H9 (cell line): ENCODE results near the gene AP2A2. TPM values are rescaled to one million over a fixed set of nuclear protein-coding genes. Genes with fewer than 3 reads are reported as not detected.

Source experiments
- DNase-seq: peaks from one replicate; pipeline ENCODE4 v3.0.0-alpha.2; 2017
- H2AFZ ChIP-seq: one replicate; pipeline ENCODE4 v1.6.1; 2013; ENCODE audit warnings: mild to moderate bottlenecking, low read length, control low read depth, moderate library complexity
- H2AK5ac ChIP-seq: 2 replicates; pipeline ENCODE4 v1.6.1; 2013; ENCODE audit warnings: low read length, control low read depth, mixed read lengths; ENCODE audit not compliant: insufficient read length
- H2BK120ac ChIP-seq: one replicate; pipeline ENCODE4 v1.6.1; 2013; ENCODE audit warnings: low read depth, mild to moderate bottlenecking, low read length, control low read depth, inconsistent platforms; ENCODE audit not compliant: poor library complexity, severe bottlenecking
- H2BK12ac ChIP-seq: 2 replicates; pipeline ENCODE4 v1.6.1; 2013; ENCODE audit warnings: low read length, control low read depth, mixed read lengths, low read depth; ENCODE audit not compliant: insufficient read length
- H2BK15ac ChIP-seq: 2 replicates; pipeline ENCODE4 v1.6.1; 2013; ENCODE audit warnings: low read depth, low read length, control low read depth
- H2BK20ac ChIP-seq: one replicate; pipeline ENCODE4 v1.6.1; 2013; ENCODE audit warnings: low read depth, mild to moderate bottlenecking, low read length, control low read depth, inconsistent platforms; ENCODE audit not compliant: poor library complexity, severe bottlenecking
- H2BK5ac ChIP-seq: 2 replicates; pipeline ENCODE4 v1.6.1; 2013; ENCODE audit warnings: low read length, control low read depth, mixed read lengths; ENCODE audit not compliant: insufficient read length
- H3K14ac ChIP-seq: 2 replicates; pipeline ENCODE4 v1.6.1; 2013; ENCODE audit warnings: low read length, control low read depth; ENCODE audit not compliant: insufficient read depth
- H3K18ac ChIP-seq: 2 replicates; pipeline ENCODE4 v1.6.1; 2013; ENCODE audit warnings: low read depth, mild to moderate bottlenecking, mixed read lengths, low read length, control low read depth; ENCODE audit not compliant: insufficient read length
- H3K23ac ChIP-seq: 2 replicates; pipeline ENCODE4 v1.6.1; 2013; ENCODE audit warnings: low read length, control low read depth, mixed read lengths, low read depth; ENCODE audit not compliant: insufficient read length
- H3K23me2 ChIP-seq: 2 replicates; pipeline ENCODE4 v1.6.1; 2013; ENCODE audit warnings: low read depth, mild to moderate bottlenecking, mixed read lengths, low read length, control low read depth; ENCODE audit not compliant: insufficient read length, poor library complexity, severe bottlenecking
- H3K27ac ChIP-seq: 2 replicates; pipeline ENCODE4 v1.5.1; 2013; ENCODE audit warnings: low read length, control low read depth, mixed read lengths, low read depth; ENCODE audit not compliant: insufficient read length
- H3K27me3 ChIP-seq: 2 replicates; pipeline ENCODE4 v1.6.1; 2013; ENCODE audit warnings: low read length, control low read depth, inconsistent platforms; ENCODE audit not compliant: insufficient read depth
- H3K4ac ChIP-seq: 2 replicates; pipeline ENCODE4 v1.6.1; 2013; ENCODE audit warnings: low read depth, mild to moderate bottlenecking, control low read depth, inconsistent platforms, low read length, moderate library complexity
- H3K4me1 ChIP-seq: 2 replicates; pipeline ENCODE4 v1.6.1; 2013; ENCODE audit warnings: low read length, control low read depth, inconsistent platforms; ENCODE audit not compliant: insufficient read depth
- H3K4me2 ChIP-seq: 2 replicates; pipeline ENCODE4 v1.6.1; 2013; ENCODE audit warnings: low read length, control low read depth, mixed read lengths; ENCODE audit not compliant: insufficient read length, insufficient read depth
- H3K56ac ChIP-seq: 2 replicates; pipeline ENCODE4 v1.6.1; 2013; ENCODE audit warnings: low read depth, mild to moderate bottlenecking, mixed read lengths, low read length, control low read depth; ENCODE audit not compliant: insufficient read length
- H3K79me1 ChIP-seq: 2 replicates; pipeline ENCODE4 v1.6.1; 2013; ENCODE audit warnings: low read depth, mild to moderate bottlenecking, moderate library complexity, low read length, control low read depth, inconsistent platforms; ENCODE audit not compliant: insufficient read depth, poor library complexity, severe bottlenecking
- H3K79me2 ChIP-seq: 2 replicates; pipeline ENCODE4 v1.6.1; 2013; ENCODE audit warnings: low read length, control low read depth, inconsistent platforms; ENCODE audit not compliant: insufficient read depth
- H3K9ac ChIP-seq: 2 replicates; pipeline ENCODE4 v1.6.1; 2013; ENCODE audit warnings: low read length, control low read depth, mixed read lengths; ENCODE audit not compliant: insufficient read length; ENCODE audit errors: extremely low read depth
- H3K9me3 ChIP-seq: one replicate; pipeline ENCODE4 v1.6.1; 2013; ENCODE audit warnings: low read depth, low read length, inconsistent platforms; ENCODE audit not compliant: control insufficient read depth
- H3T11ph ChIP-seq: one replicate; pipeline ENCODE4 v1.6.1; 2013; ENCODE audit warnings: mild to moderate bottlenecking, low read length, control low read depth, inconsistent platforms
- H4K20me1 ChIP-seq: one replicate; pipeline ENCODE4 v1.6.1; 2013; ENCODE audit not compliant: control insufficient read depth, insufficient read length, insufficient read depth
- H4K5ac ChIP-seq: 2 replicates; pipeline ENCODE4 v1.6.1; 2013; ENCODE audit warnings: low read depth, mild to moderate bottlenecking, mixed read lengths, low read length, control low read depth; ENCODE audit not compliant: insufficient read length
- H4K8ac ChIP-seq: replicated peaks from 2 replicates; pipeline ENCODE4 v1.6.1; 2013; ENCODE audit warnings: low read length, control low read depth, mixed read lengths, low read depth; ENCODE audit not compliant: insufficient read length
- H4K91ac ChIP-seq: 2 replicates; pipeline ENCODE4 v1.6.1; 2013; ENCODE audit warnings: low read depth, mild to moderate bottlenecking, moderate library complexity, mixed read lengths, low read length, control low read depth; ENCODE audit not compliant: insufficient read length
- H3K27ac Mint-ChIP-seq, 3 experiments: 2 replicates in 2 of 3; 3 replicates in 1 of 3; pipeline ENCODE4 v1.8.0; 2020 to 2021; ENCODE audit warnings: mixed read lengths in 3 of 3, mild to moderate bottlenecking in 1 of 3, moderate library complexity in 1 of 3
- H3K27me3 Mint-ChIP-seq: 2 replicates; pipeline ENCODE4 v1.8.0; 2021; ENCODE audit warnings: low read depth, mild to moderate bottlenecking, moderate library complexity, mixed read lengths
- H3K36me3 Mint-ChIP-seq, 3 experiments: 2 replicates in 2 of 3; 3 replicates in 1 of 3; pipeline ENCODE4 v1.8.0; 2020 to 2021; ENCODE audit warnings: low read depth in 3 of 3, mixed read lengths in 3 of 3; ENCODE audit not compliant: insufficient read depth in 1 of 3
- H3K4me1 Mint-ChIP-seq, 2 experiments: 2 replicates each; pipeline ENCODE4 v1.8.0; 2020; ENCODE audit warnings: mixed read lengths in 2 of 2
- H3K4me3 Mint-ChIP-seq, 2 experiments: 2 replicates in 1 of 2; 3 replicates in 1 of 2; pipeline ENCODE4 v1.8.0; 2020 to 2021; ENCODE audit warnings: mild to moderate bottlenecking in 2 of 2, mixed read lengths in 2 of 2, moderate library complexity in 1 of 2
- H3K9me3 Mint-ChIP-seq, 2 experiments: 2 replicates in 1 of 2; 3 replicates in 1 of 2; pipeline ENCODE4 v1.8.0; 2020; ENCODE audit warnings: mild to moderate bottlenecking in 2 of 2, mixed read lengths in 2 of 2, moderate library complexity in 1 of 2
- CTCF ChIP-seq: fragments of 200-600 bp; sonication (generic); conservative IDR thresholded peaks from 3 replicates; pipeline ENCODE4 v1.8.0; 2021; ENCODE audit warnings: antibody characterized with exemption, mild to moderate bottlenecking
- WGBS: extraction: QIAGEN DNeasy Blood & Tissue Kit; methylation state at CpG from one replicate; pipeline ENCODE4 v1.1.7; 2013; ENCODE audit warnings: missing lambda C conversion rate, low lambda C conversion rate, mixed read lengths; ENCODE audit not compliant: insufficient read length; ENCODE audit errors: extremely low coverage; 5-methylcytosine and 5-hydroxymethylcytosine counted together
- total RNA-seq: library from RNA; stranded (reverse); gene quantifications from 2 replicates; pipeline ENCODE4 v1.2.1, GENCODE V29; 2021

AP2A2 gene
- total RNA-seq, 1 experiment from 2014 or later: 53.7 TPM

- H3K27ac Mint-ChIP-seq: peak overlapping the region in 2 of 3 experiments; percentile 64 to 80; a peak in 3 of 7 replicates
- no peak overlapping the region for H4K91ac ChIP-seq
Measured at GRCh38 chr11:937841-938261, 12.2 kb downstream of the AP2A2 start.

More at GRCh38 chr11:937841-938261, 12.2 kb downstream of the AP2A2 start:
- H4K8ac ChIP-seq: no peak overlapping the region
- H3K9ac ChIP-seq: no peak overlapping the region
- peaks cover 8% of the 10 kb centered on the region for H3K79me1 ChIP-seq
- Mint-ChIP-seq H3K27me3 (peaks cover 5% of the 10 kb centered on the region), H3K4me1 (peaks cover 59 to 69% of the 10 kb centered on the region in 2 experiments), H3K9me3 (no peaks in the 10 kb centered on the region; a peak in 1 of 5 replicates), H3K4me3 (no peak overlapping the region; a peak in 1 of 5 replicates), H3K36me3 (no peaks in the 10 kb centered on the region; a peak in 2 of 7 replicates)
- peaks cover 12% of the 10 kb centered on the region; the same call in 1 of the 2 replicates for H3K4me1 ChIP-seq
- H2BK5ac ChIP-seq: no peak overlapping the region
- no CpG with 5 or more reads among the region's 10 CpGs for WGBS
- H2BK12ac ChIP-seq: no peak overlapping the region
- TF ChIP-seq CTCF: no peak
- H3K27me3 ChIP-seq: no peaks in the 10 kb centered on the region
- no peaks in the 10 kb centered on the region for H4K20me1 ChIP-seq
- H3K4ac ChIP-seq: no peak overlapping the region
- no peak overlapping the region for H2BK20ac ChIP-seq
- no peak overlapping the region for H4K5ac ChIP-seq
- H3K23me2 ChIP-seq: peaks cover 5% of the 10 kb centered on the region
- no peaks in the 10 kb centered on the region for H3K9me3 ChIP-seq
- peak overlapping the region; percentile 25 for H3K18ac ChIP-seq
- peak overlapping the region; percentile 27 for H3K4me2 ChIP-seq
- H3K79me2 ChIP-seq: peaks cover 16% of the 10 kb centered on the region; the same call in 1 of the 2 replicates
- no peak overlapping the region for H2BK120ac ChIP-seq
- H3K14ac ChIP-seq: peak overlapping the region; percentile 72; the same call in 1 of the 2 replicates
- H3T11ph ChIP-seq: no peak overlapping the region
- H2BK15ac ChIP-seq: no peak overlapping the region
- H3K23ac ChIP-seq: no peak overlapping the region
- H2AFZ ChIP-seq: no peak overlapping the region
- no peak overlapping the region for H2AK5ac ChIP-seq
- no peak overlapping the region for H3K56ac ChIP-seq
- peak overlapping the region; percentile 25 for H3K27ac ChIP-seq
- no peak for DNase-seq
